HG02798 (cell line): Measurements from ENCODE around the gene TRAP1.

Experiments
- ATAC-seq: cut with Tn5 transposase; IDR thresholded peaks from one replicate; pipeline ENCODE4 v1.9.1; 2021; ENCODE audit warnings: mild to moderate bottlenecking; ENCODE audit not compliant: unreplicated experiment, poor library complexity

TRAP1 gene

GRCh38 chr16:3717235-3718018 is at the start of gene TRAP1:
TSS of gene TRAP1 (minus strand) at chr16:3717524. CDS start at chr16:3717508, 16 bp downstream.
- peak; percentile 92 for ATAC-seq

GRCh38 chr16:3766177-3766576 is 48.9 kb upstream of the TRAP1 start:
- no peak for ATAC-seq

- no peak for ATAC-seq
These were observed 47.1 kb upstream of the TRAP1 start for GRCh38 chr16:3764409-3764808.

- no peak for ATAC-seq
These were observed 44.9 kb upstream of the TRAP1 start for GRCh38 chr16:3762107-3762750.

GRCh38 chr16:3761375-3762106 is 44.2 kb upstream of the TRAP1 start:
- no peak for ATAC-seq

GRCh38 chr16:3760518-3760917 is 43.2 kb upstream of the TRAP1 start:
- no peak for ATAC-seq

GRCh38 chr16:3759736-3760135 is 42.4 kb upstream of the TRAP1 start:
- no peak for ATAC-seq

GRCh38 chr16:3756113-3756512 is 38.8 kb upstream of the TRAP1 start:
- no peak for ATAC-seq

- no peak for ATAC-seq
These were observed 37.9 kb upstream of the TRAP1 start for GRCh38 chr16:3755249-3755648.

GRCh38 chr16:3754772-3755171 is 37.4 kb upstream of the TRAP1 start:
- ATAC-seq: no peak

- ATAC-seq: no peak
These were observed 36.9 kb upstream of the TRAP1 start for GRCh38 chr16:3754081-3754703.

- ATAC-seq: no peak
These were observed 35.7 kb upstream of the TRAP1 start for GRCh38 chr16:3752984-3753383.

GRCh38 chr16:3751878-3752277 is 34.6 kb upstream of the TRAP1 start:
- ATAC-seq: no peak

GRCh38 chr16:3748307-3748706 is 31.0 kb upstream of the TRAP1 start:
- no peak for ATAC-seq

GRCh38 chr16:3745751-3746355 is 28.5 kb upstream of the TRAP1 start:
- no peak for ATAC-seq

- no peak for ATAC-seq
These were observed 26.7 kb upstream of the TRAP1 start for GRCh38 chr16:3744018-3744417.

GRCh38 chr16:3740934-3741333 is 23.6 kb upstream of the TRAP1 start:
- ATAC-seq: no peak

GRCh38 chr16:3740186-3740585 is 22.9 kb upstream of the TRAP1 start:
- ATAC-seq: no peak

GRCh38 chr16:3739636-3740035 is 22.3 kb upstream of the TRAP1 start:
- ATAC-seq: no peak

- ATAC-seq: no peak
These were observed 21.2 kb upstream of the TRAP1 start for GRCh38 chr16:3738541-3738940.
